Inflammatory macrophage treated with lipopolysaccharide for 4 hours (primary cell): Measurements from ENCODE around the gene COPZ1.

ENCODE experiments used
- DNase-seq: peaks from one replicate; pipeline ENCODE4 v3.0.0-alpha.2; 2020

The COPZ1 gene

GRCh38 chr12:54398995-54399793 is 74.3 kb downstream of the COPZ1 start:
- peak; percentile 79 for DNase-seq

DNA sequence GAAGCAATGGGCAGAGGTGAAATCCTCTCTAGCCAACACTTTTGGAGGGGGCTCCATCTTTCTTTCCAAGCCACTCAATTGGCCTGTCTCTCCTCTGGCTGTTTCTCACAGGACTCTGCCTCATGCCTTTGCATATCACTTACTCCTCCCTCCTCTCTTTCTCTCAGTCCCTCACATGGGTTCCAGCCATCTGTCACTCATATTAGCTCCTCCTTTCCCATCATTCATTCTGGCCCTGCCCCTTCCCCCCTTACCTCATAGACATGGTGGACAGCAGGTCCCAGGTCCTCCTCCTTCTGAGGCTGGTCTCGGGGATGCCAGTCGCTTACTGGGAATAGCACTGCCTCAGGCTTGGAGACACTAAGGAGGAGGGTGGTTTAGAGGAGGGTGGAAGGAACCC is 76.2 kb downstream of the COPZ1 start:
- DNase-seq: no peak
